Right forelimb (tissue), 1 donor: ENCODE data around the gene PLXDC1.
A peak's percentile ranks its signal among the peaks of the same experiment; 100 is the strongest.
"Not testable (repeated sequence)": the region's sequence is repeated elsewhere in the genome, so short reads cannot be mapped to it uniquely, and the experiment has no call there.

Experiments used
- DNase-seq: peaks from one replicate; pipeline ENCODE4 v3.0.0-alpha.2; 2018

The PLXDC1 gene

DNA sequence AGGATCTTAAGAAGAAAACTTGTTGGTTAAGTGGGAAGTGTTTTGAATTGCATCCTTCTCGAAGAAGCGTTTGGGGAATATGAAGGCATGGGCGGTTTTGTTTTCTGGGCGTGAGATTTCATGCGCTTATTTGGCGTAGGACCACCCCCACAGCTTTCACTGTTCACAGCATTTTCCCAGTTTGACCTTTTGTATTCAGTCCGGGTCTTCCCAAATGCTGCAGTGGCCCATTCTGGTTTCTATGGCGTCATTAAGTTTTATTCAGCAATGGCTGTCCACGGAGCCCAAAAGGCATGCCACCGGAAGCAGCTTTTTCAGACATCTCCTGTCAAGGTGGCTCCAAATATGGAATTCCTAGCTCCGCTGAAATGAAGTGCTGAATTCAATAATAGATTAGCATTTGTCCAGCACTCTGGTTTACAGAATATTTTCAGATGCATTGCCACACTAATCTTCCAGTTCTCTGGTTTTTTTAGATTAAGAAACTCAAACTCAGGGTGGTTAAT is 93.7 kb downstream of the PLXDC1 start:
- DNase-seq, result no peak

DNA sequence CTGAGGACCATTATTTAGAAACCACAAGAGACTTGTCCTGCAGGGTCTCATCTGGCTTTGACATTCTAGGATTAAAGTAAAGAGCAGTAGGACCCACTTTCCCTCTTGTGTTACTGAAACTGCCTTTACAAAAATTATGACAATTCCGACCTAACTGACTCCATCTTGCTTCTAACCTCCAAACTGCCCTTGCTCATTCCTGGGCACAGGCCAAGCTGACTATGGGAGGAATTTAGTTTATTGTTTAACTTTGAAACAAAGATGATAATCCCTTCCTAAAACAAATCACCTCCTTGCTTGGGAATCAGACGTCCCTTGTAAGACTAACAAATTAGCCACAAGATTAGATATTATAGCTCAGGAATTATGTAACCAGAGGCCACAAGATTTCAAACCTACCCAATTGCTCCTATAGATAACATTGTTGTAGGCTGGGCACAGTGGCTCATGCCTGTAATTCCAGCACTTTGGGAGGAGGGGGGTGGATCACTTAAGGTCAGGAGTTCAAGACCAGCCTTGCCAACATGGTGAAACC is 97.3 kb downstream of the PLXDC1 start:
- DNase-seq, result no peak

DNA sequence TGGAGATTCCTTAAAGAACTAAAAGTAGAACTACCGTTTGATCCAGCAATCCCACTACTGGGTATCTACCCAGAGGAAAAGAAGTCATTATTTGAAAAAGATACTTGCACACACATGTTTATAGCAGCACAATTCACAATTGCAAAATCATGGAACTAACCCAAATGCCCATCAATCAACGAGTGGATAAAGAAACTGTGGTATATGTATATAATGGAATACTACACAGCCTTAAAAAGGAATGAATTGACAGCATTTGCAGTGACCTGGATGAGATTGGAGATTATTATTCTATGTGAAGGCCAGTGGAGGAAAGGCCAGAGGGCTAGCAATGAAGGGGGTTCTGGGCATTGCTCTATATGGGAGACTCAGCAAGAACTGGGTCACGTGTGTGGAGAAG is 99.0 kb downstream of the PLXDC1 start:
- not testable (repeated sequence) for DNase-seq

DNA sequence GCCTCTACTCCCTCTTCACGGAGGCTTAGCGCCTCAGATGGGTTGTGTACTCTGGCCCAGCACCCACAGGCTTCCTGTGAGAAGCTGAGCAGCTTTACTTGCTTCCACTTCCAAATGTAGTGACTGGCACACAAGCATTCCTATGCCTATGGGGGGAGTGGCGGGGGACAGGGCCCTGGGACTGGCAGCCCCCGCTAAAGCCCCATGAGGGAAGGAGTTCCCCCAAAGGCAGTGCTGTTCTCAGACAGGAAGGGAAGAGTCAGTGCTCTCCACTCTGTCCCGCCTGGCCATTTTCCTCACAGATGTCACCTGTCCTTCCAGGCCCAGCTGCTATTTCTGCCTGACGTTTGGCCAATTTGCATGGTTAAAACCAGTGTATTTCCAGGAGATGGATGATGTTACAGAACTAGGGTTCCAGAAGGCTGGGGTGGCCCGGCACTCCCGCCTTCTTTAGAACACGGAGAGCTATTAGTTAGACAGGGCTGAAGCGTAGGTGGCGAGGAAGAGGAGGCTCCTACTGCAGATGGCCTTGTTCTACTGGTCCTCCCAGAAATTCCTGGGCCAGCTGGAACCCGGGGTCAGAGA is 100.3 kb downstream of the PLXDC1 start:
- no peak for DNase-seq

DNA sequence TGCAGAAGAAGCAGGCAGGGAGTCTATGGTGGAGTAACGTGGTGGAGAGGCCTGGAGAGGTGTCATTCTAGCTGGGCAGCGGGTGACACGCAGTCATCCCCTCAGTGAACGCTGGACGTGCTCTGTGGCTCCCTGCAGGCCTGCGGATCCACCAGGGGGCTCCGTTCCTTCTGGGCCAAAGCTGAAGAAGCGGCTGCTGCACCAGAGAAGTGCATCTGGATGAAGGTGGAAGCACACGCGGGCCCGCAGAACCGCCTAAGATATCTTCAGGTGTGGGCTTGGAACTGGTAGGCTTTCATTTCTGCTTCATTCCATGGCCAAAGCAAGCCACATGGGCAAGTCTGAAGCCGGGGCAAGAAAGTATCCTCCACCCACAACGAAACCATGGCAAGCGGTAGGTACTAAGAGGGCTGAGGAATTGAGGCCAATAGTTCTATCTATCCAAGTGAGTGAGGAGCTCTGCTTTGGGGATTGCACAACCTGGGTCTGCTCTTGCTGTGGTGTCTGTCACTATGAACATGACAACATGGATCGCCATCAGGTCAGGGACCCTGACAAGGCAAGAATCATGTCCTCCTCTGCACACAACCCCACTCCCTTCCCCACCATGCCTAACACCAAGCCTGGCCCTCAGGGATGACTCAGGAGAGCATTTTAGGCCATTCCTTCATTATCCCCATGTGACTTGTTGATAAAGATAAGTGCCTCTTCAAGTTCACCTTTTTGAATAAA is 105.3 kb downstream of the PLXDC1 start:
- no peak for DNase-seq

DNA sequence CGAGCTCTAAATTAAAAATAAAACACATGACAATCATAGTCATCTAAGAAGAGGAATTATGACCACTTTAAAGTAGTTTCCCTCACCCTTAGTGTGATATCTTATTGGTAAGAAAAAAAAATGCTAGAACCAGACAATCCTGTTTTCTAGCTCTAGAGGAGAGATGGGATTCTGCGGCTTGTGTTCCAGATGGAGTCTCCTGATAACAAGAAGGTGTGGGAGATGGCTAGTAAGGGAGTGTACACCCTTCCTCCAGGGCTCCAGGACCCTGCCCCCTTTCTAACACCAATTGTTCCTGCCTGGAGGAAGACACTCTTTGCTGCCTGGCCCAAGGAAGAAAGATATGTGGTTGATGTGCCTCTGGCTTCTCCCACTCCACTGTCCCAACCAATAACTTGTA is 115.4 kb downstream of the PLXDC1 start:
- DNase-seq, result no peak

DNA sequence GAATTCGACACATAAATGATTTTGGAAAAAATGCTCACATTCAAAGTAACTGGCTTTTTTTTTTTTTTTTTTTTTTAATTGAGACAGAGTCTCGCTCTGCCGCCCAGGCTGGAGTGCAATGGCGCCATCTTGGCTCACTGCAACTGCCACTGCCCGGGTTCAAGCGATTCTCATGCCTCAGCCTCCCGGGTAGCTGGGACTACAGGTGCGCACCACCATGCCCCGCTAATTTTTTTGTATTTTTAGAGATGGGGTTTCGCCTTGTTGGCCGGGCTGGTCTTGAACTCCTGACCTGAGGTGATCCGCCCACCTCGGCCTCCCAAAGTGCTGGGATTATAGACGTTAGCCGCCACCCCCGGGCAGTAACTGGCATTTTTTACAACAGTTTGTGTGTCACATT is 115.9 kb downstream of the PLXDC1 start:
- DNase-seq, result not testable (repeated sequence)

DNA sequence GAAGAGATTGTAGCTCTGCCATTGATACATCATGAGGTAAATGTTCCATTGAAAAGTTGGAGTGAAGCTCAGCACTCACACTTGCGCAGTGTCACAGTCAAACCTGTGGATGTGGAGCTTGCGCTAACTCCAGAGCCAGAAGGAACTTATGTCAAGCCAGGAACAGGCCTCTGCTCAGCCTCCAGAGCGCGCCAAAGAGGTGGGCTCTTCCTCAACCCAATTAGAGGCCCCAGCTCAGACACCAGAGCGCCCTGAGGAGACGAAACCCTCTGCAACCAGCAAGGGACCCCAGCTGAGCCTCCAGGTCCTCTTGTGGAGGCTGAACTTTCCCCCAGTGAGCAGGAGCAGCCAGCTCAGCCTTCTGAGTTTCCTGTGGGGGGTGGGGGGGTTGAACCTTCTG is 122.7 kb downstream of the PLXDC1 start:
- DNase-seq, result no peak

DNA sequence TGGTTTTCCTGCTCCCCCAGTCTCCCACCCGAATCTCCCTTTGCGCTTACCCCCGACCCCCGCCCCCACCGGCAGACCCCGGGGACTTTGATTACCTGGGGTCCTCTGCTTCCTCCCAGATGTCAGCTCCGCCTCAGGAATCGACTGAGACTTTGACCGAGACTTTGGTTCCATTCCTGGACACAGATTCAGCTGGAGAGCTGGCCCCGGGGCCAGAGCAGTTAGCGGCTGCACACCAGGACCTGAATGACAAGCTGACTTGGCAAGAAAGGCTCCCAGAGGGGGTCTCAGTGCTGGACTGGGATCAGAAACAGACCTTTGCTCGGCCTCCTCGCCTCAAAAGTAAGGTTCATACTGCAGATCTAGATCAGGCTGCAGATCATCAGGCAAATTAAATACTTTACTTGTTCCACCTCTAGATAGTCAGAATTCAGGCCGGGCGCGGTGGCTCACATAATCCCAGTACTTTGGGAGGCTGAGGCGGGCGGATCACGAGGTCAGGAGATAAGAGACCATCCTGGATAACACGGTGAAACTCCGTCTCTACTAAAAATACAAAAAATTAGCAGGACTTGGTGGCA is 123.9 kb downstream of the PLXDC1 start:
- DNase-seq, result peak; percentile 73

DNA sequence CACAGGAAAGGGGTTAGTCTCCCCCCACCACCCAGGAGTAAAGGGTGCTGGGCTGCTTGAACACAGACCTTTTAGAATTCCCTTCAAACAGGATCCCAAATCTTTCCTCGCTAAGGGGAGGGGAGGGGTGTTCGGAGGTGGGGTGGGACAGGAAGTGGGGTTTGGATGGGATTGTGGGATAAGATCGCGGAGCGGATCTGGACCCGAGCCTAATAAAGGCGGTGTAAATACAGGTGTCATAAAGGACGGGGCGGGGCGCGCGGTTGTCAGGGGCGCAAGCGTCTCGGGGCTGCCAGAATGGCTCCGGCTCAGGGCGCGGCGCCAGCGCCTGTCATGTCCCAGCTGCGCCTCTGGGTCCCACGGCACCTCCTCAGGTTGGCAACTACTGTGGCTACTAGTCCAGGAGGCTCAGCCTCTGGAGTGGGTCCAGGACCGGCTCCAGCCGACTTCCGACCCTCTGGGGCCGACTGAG is 124.4 kb downstream of the PLXDC1 start:
- peak; percentile 72 for DNase-seq

DNA sequence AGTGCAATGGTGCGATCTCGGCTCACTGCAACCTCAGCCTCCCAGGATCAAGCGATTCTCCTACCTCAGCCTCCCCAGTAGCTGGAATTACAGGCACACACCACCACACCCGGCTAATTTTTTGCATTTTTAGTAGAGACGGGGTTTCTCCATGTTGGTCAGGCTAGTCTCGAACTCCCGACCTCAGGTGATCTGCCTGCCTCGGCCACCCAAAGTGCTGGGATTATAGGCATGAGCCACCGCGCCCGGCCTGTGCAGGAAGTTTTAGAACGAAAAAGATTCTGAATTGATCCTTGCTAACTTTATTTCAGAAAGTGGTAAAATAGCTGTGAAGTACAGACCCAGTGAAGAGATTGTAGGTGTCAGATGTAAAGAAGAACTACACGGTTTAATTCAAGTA is 125.1 kb downstream of the PLXDC1 start:
- not testable (repeated sequence) for DNase-seq

DNA sequence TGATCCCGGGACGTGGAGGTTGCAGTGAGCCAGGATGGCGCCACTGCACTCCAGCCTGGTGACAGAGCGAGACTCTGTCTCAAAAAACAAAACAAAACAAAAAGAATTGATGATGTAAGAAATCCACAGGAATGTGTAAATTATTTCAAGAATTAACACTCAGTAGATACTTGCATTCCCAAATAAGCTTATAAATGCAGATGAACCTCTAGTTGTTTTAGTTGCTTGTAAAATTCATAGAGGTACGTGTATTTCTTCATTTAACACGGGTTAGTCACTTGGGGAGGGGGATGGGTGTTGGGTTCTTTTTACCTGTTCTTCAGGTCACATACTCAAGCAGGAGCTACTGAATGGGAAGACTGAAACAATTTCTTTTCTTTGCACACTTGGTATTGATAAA is 128.5 kb downstream of the PLXDC1 start:
- no peak for DNase-seq

DNA sequence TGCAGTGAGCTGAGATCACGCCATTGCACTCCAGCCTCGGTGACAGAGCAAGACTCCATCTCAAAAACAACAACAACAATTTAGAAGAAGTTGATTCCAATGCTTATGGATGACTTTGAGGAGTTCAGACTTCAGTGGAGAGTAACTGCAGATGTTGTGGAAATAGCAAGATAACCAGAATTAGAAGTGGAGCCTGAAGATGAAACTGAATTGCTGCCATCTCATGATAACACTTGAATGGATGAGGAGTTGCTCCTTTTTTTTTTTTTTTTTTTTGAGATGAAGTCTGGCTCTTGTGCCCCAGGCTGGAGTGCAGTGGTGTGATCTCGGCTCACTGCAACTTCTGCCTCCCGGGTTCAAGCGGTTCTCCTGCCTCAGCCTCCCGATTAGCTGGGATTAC is 131.4 kb downstream of the PLXDC1 start:
- not testable (repeated sequence) for DNase-seq

DNA sequence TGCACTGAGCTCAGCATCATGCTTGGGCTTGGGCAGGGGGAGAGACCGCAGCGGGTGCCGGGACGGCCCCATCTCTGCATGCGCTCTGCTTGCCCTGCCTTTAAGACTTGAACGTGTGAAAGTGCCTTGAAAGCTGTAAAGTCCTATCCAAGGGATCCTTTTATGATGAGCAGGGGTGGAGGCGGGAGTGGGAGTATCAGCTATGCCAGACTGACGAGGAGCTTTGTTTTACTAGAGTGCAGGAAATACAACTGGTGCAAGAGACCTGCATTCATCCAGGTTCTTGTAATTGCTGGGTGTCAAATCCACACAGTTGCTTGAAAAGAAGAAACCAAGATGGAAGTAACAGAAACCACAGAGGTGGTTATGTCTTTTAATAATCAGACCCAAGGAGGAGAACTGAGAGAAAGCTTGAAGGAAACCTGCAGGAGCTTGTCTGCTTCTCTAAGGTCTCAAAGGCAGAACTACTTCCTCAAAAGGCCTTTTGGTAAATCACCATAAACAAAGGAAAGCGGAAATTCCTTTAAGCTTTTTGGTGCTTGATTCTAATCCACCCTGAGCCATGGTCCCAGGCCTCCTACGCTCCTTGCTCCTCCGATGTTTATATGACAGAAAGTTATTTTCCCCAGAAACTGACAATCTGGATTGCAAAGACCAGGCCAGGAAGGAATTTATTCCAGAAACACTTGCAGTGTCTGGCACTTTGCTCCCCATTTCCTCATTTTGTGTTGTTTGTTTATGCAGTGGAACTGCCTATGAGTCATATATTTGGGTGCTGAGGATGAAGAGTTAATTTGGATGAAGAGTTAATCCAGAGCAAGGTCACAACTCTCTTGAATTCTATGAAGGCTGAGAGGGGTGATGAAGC is 132.9 kb downstream of the PLXDC1 start:
- no peak for DNase-seq

DNA sequence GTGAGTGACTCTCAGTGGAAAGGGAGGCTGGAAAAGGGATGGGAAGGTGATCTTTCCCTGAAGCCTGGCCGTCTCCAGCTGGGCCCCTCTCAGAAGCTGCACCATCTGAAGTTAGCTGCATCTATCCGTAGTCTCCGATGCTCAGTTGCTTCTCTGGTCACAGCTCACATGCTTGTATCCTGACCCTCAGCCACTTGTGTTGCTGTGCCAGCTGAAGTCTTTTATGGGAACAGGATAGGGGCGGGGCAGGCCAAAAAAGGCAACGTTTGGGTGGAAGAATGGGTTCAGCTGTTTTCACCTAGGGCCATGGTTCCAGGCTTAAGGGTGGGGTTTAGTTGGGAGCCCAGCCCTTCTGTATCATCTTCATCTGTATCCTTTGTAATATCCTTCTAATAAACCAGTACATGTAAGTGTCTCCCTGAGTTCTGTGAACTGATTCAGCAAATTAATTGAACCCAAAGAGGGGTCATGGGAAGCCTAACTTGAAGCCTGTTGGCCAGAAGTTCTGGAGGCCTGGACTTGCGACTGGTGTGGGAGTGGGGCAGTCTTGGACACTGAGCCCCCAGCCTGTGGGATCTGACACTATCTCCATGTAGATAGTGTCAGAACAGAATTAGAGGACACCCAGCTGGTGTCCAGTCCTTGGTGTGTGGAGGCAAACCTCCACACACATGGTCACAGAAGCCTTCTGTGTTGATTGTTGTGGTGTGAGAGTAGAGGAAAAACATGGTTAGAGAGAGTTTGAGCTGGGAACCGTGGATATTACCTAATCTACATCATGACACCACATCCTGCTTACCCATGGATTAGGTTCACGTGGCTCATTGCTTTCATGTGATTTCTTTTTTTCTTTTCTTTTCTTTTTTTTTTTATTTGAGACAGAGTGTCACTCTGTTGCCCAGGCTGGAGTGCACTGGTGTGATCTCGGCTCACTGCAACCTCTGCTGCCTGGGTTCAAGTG is 135.0 kb downstream of the PLXDC1 start:
- DNase-seq, result no peak

DNA sequence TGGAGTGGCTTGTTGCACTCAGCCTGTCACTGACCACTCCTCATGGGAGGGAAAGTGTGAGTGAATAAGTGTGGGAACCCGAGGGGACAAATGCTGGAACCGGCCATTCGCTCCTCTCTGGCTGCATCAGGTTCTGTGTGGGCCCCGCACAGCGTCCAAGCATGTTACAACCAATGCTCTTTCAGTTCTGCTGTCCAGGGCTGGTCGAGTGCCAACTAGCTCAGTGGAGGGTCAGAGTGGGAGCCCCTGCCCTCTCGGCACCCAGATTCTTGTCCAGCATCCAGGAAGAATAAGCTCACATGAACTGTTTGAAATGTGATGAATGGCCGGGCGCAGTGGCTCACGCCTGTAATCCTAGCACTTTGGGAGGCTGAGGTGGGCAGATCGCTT is 135.9 kb downstream of the PLXDC1 start:
- no peak for DNase-seq

DNA sequence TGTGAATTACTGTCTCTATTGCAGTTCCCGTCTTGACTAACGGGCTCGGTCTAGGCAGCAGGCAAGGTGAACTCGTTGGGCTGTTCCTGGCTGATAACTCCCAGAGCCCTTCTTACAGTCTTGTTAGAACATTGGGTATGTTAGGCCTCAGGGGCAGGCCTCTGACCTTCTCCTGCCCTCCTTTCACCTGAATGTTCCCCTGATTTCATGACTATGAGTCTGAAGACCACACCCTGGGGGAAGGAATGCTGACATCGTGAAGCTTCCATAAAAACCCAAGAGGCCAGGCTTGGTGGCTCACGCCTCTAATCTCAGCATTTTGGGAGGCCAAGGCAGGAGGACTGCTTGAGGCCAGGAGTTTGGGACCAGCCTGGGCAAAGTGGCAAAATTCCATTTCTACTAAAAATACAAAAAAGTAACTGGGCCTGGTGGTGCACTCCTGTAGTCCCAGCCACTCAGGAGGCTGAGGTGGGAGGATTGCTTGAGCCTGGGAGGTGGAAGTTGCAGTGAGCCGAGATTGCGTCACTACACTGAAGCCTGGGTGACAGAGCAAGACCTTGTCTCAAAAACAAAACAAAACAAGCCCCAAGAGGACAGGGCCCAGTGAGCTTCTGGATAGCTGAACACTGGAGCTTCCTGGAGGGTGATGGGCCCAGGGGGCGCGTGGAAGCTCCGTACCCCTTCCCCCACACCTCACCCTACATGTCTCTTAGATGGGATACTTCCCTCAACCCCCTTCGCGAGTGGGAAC is 136.5 kb downstream of the PLXDC1 start:
- no peak for DNase-seq

DNA sequence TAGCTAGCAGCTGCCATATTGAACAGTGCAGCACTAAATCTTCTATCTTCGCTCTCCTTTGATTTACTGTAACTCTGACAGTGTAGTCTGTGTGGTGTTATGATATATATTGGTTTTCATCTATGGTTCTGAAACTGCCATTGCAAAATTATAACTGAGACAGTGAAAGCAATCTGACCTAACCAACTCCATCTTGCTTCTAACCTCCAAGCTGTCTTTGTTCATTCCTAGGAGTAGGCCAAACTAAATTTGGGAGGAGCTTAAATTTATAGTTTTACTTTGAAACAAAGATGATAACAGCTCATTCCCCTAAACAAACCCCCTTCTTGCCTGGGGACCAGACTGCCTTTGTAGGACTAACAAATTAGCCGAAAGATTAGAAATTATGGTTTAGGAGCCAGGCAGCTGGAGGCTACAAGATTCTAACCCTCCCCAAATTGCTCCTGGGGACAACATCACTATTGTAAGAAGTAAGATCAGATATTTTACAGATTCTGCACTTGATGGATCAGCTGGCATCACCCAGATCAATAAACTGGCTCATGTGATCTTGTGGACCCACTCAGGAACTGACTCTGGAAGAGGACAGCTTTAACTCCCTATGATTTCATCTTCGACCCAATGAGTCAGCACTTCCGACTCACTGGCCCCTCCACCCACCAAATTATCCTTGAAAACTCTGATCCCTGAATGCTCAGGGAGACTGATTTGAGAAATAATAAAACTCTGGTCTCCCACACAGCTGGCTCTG is 137.2 kb downstream of the PLXDC1 start:
- DNase-seq, result no peak
